ENCODE data around the gene ZNF414.

GRCh38 chr19:8558325-8558724 lies 44.4 kb upstream of the ZNF414 start:
- TF ChIP-seq CTCF (IDR thresholded peaks at IDR 0.05): no peak
- no peak for TF ChIP-seq POLR2AphosphoS5 (IDR thresholded peaks at IDR 0.05)

Measured in suprapubic skin (tissue), 3 donors.